Neural cell (in vitro differentiated cells): Measurements from ENCODE around the gene TRIM9. TPM values are rescaled to one million over a fixed set of nuclear protein-coding genes. Genes with fewer than 3 reads are reported as not detected.

ENCODE experiments used
- H2AFZ ChIP-seq: fragments of 200-600, 300-800 bp; sonication (generic), shearing (Covaris generic); 2 replicates; pipeline ENCODE4 v1.6.0; 2014; ENCODE audit warnings: low read depth, mild to moderate bottlenecking, antibody characterized with exemption, low read length, moderate library complexity
- H3F3A ChIP-seq: fragments of 200-600 bp; shearing (Covaris generic); 2 replicates; pipeline ENCODE4 v1.6.1; 2016; ENCODE audit warnings: mild to moderate bottlenecking, moderate library complexity, mixed read lengths, antibody characterized with exemption, low read length; ENCODE audit not compliant: insufficient read depth, poor library complexity, severe bottlenecking
- H3K27ac ChIP-seq: fragments of 200-600, 300-800 bp; sonication (generic), shearing (Covaris generic); 2 replicates; pipeline ENCODE4 v1.5.1; 2014; ENCODE audit warnings: mild to moderate bottlenecking, low read length, moderate library complexity
- H3K27me3 ChIP-seq: fragments of 300-800, 200-600 bp; sonication (generic), shearing (Covaris generic); 2 replicates; pipeline ENCODE4 v1.6.0; 2014; ENCODE audit warnings: mild to moderate bottlenecking, low read depth, low read length, moderate library complexity; ENCODE audit not compliant: insufficient read depth
- H3K36me3 ChIP-seq: fragments of 300-800, 200-600 bp; sonication (generic), shearing (Covaris generic); 2 replicates; pipeline ENCODE4 v1.5.1; 2014; ENCODE audit warnings: mild to moderate bottlenecking, antibody characterized with exemption, low read length, moderate library complexity; ENCODE audit not compliant: insufficient read depth
- H3K4me2 ChIP-seq: fragments of 300-800, 200-600 bp; sonication (generic), shearing (Covaris generic); 2 replicates; pipeline ENCODE4 v1.6.0; 2014; ENCODE audit warnings: mild to moderate bottlenecking, low read length
- H3K4me3 ChIP-seq: fragments of 300-800, 200-600 bp; sonication (generic), shearing (Covaris generic); 2 replicates; pipeline ENCODE4 v1.5.1; 2014; ENCODE audit warnings: mild to moderate bottlenecking, low read length, moderate library complexity
- H3K79me2 ChIP-seq: fragments of 200-600 bp; shearing (Covaris generic); replicated peaks from 2 replicates; pipeline ENCODE4 v1.6.0; 2014; ENCODE audit warnings: mild to moderate bottlenecking, low read length, moderate library complexity; ENCODE audit not compliant: insufficient read depth
- H3K9ac ChIP-seq: fragments of 300-800, 200-600 bp; sonication (generic), shearing (Covaris generic); 2 replicates; pipeline ENCODE4 v1.6.1; 2016; ENCODE audit warnings: mild to moderate bottlenecking, low read length, mixed read lengths
- H3K9me2 ChIP-seq: fragments of 200-600 bp; shearing (Covaris generic); 2 replicates; pipeline ENCODE4 v1.6.1; 2016; ENCODE audit warnings: mild to moderate bottlenecking, low read length, mixed read lengths; ENCODE audit not compliant: insufficient read depth
- H3K9me3 ChIP-seq: fragments of 200-600, 300-800 bp; sonication (generic), shearing (Covaris generic); 2 replicates; pipeline ENCODE4 v1.6.1; 2016; ENCODE audit warnings: mild to moderate bottlenecking, mixed run types, low read length, moderate library complexity, mixed read lengths
- H4K20me1 ChIP-seq: fragments of 200-600 bp; shearing (Covaris generic); 2 replicates; pipeline ENCODE4 v1.6.1; 2016; ENCODE audit warnings: mild to moderate bottlenecking, mixed run types; ENCODE audit not compliant: insufficient read depth
- EP300 ChIP-seq: fragments of 450-650 bp; conservative IDR thresholded peaks from 2 replicates; pipeline ENCODE4 v1.6.1; 2014; ENCODE audit warnings: antibody characterized with exemption, mild to moderate bottlenecking, moderate library complexity; ENCODE audit not compliant: poor library complexity, severe bottlenecking
- EZH2 ChIP-seq: fragments of 200-600, 300-800 bp; shearing (Covaris generic), sonication (generic); IDR thresholded peaks from 2 replicates; pipeline ENCODE4 v1.6.1; 2014; ENCODE audit warnings: antibody characterized with exemption, low read length, borderline replicate concordance, mild to moderate bottlenecking; ENCODE audit not compliant: insufficient read depth, poor library complexity, severe bottlenecking
- MXI1 ChIP-seq: fragments of 450-650 bp; conservative IDR thresholded peaks from 2 replicates; pipeline ENCODE4 v1.6.1; 2014; ENCODE audit warnings: antibody characterized with exemption, mild to moderate bottlenecking; ENCODE audit not compliant: poor library complexity, severe bottlenecking
- POLR2AphosphoS5 ChIP-seq: IDR thresholded peaks from 2 replicates; pipeline ENCODE4 v1.6.1; 2012
- RAD21 ChIP-seq: fragments of 450-650 bp; conservative IDR thresholded peaks from 2 replicates; pipeline ENCODE4 v1.6.1; 2014; ENCODE audit warnings: antibody characterized with exemption, mild to moderate bottlenecking, moderate library complexity
- SMC3 ChIP-seq: fragments of 450-650 bp; conservative IDR thresholded peaks from 2 replicates; pipeline ENCODE4 v1.6.1; 2014; ENCODE audit warnings: antibody characterized with exemption, mild to moderate bottlenecking, moderate library complexity; ENCODE audit not compliant: poor library complexity
- TAF1 ChIP-seq: IDR thresholded peaks from 2 replicates; pipeline ENCODE4 v1.6.1; 2012; ENCODE audit warnings: low read depth
- polyA plus RNA-seq: library from polyadenylated mRNA; depleted of rRNA; stranded (reverse); fragments of >200 nt; gene quantifications from 2 replicates; pipeline ENCODE4 v1.2.3, GENCODE V29; 2014
- TF ChIP-seq, protein P1 (sequence below): fragments of 450-650 bp; IDR thresholded peaks from 2 replicates; pipeline ENCODE4 v1.5.1; 2014; ENCODE audit warnings: antibody characterized with exemption, mild to moderate bottlenecking, moderate library complexity; ENCODE audit not compliant: poor library complexity, severe bottlenecking
- TF ChIP-seq, protein P2 (sequence below): IDR thresholded peaks from 2 replicates; pipeline ENCODE4 v1.6.1; 2012; ENCODE audit warnings: borderline replicate concordance

TRIM9 gene
- polyA plus RNA-seq, 1 donor from 2014 or later = 15.9 TPM

DNA sequence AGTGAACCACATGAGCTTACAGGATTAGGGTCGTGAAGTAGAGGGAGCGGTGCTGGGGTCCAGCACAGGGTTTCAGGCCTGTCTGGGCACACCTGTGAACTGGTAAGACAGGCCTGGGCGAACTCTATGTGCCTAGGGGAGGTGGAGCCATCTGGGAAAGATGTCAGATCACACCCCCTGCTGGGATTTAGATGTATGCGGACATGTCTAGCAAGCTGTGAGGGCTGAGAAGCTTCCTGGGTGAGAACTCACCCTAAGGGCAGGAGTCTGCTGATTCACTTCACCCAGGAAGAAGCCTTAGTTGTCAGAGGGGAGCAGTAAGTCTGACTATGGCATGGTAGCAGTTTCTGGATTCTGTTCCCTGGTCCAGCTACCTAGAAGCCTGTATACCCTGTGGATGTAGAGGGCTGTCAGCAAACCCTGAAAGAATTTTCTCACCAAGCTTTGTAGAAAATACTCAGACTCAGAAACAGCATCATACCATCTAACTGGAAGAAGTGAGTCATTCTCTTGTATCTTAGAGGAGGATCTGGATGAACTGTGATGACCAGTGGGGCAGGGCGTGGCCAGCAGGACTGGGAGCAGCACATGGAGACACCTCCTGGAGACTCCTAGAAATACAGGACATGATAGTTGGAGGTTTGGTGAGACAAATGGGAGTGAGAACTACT, 139.4 kb downstream of the TRIM9 start:
- H3K9me2 ChIP-seq = no peaks in the 10 kb centered on the region
- no peaks in the 10 kb centered on the region for H4K20me1 ChIP-seq
- H3F3A ChIP-seq = no peaks in the 10 kb centered on the region
- H3K4me3 ChIP-seq = no peak overlapping the region
- H3K4me2 ChIP-seq = no peak overlapping the region
- no peak overlapping the region for H3K9ac ChIP-seq
- H2AFZ ChIP-seq = no peak overlapping the region
- H3K9me3 ChIP-seq = no peaks in the 10 kb centered on the region
- TF ChIP-seq RAD21 (no peak), EZH2 (no peak), SMC3 (no peak), MXI1 (no peak), POLR2AphosphoS5 (no peak), TAF1 (no peak), EP300 (no peak)
- TF ChIP-seq, protein P1, sequence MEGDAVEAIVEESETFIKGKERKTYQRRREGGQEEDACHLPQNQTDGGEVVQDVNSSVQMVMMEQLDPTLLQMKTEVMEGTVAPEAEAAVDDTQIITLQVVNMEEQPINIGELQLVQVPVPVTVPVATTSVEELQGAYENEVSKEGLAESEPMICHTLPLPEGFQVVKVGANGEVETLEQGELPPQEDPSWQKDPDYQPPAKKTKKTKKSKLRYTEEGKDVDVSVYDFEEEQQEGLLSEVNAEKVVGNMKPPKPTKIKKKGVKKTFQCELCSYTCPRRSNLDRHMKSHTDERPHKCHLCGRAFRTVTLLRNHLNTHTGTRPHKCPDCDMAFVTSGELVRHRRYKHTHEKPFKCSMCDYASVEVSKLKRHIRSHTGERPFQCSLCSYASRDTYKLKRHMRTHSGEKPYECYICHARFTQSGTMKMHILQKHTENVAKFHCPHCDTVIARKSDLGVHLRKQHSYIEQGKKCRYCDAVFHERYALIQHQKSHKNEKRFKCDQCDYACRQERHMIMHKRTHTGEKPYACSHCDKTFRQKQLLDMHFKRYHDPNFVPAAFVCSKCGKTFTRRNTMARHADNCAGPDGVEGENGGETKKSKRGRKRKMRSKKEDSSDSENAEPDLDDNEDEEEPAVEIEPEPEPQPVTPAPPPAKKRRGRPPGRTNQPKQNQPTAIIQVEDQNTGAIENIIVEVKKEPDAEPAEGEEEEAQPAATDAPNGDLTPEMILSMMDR = no peak
- TF ChIP-seq, protein P2, sequence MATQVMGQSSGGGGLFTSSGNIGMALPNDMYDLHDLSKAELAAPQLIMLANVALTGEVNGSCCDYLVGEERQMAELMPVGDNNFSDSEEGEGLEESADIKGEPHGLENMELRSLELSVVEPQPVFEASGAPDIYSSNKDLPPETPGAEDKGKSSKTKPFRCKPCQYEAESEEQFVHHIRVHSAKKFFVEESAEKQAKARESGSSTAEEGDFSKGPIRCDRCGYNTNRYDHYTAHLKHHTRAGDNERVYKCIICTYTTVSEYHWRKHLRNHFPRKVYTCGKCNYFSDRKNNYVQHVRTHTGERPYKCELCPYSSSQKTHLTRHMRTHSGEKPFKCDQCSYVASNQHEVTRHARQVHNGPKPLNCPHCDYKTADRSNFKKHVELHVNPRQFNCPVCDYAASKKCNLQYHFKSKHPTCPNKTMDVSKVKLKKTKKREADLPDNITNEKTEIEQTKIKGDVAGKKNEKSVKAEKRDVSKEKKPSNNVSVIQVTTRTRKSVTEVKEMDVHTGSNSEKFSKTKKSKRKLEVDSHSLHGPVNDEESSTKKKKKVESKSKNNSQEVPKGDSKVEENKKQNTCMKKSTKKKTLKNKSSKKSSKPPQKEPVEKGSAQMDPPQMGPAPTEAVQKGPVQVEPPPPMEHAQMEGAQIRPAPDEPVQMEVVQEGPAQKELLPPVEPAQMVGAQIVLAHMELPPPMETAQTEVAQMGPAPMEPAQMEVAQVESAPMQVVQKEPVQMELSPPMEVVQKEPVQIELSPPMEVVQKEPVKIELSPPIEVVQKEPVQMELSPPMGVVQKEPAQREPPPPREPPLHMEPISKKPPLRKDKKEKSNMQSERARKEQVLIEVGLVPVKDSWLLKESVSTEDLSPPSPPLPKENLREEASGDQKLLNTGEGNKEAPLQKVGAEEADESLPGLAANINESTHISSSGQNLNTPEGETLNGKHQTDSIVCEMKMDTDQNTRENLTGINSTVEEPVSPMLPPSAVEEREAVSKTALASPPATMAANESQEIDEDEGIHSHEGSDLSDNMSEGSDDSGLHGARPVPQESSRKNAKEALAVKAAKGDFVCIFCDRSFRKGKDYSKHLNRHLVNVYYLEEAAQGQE = no peak
- H3K27me3 ChIP-seq = no peaks in the 10 kb centered on the region
- no peaks in the 10 kb centered on the region for H3K79me2 ChIP-seq
- no peaks in the 10 kb centered on the region for H3K36me3 ChIP-seq
- peak overlapping the region; percentile 4 for H3K27ac ChIP-seq

DNA sequence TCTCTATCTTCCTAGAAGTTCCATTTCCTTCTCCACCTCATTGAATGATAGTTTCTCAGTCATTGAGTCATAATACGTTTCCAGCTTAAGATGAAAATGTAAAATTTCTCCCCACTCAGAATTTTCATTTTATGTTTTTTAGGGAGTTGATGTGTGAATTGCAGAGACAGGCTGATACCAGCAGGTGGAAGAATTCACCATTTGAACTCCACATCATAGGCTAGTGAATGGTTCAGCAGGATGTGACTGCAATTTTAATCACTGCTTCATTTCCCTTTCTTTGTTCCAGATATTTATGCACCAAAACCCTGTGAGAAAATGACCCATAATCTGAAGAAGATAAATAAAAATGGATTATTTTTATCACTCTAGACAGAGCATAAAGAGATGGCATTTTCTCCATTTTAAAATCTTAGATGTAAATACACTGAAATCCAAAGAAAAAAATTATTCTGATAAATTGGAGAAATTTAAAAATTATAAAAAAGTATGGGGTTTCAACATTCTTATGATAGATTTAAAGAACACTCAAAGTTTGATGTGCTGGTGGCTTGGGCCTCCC, 140.0 kb downstream of the TRIM9 start:
- Histone ChIP-seq H2AFZ (no peak overlapping the region), H3K9me2 (no peaks in the 10 kb centered on the region), H3K4me2 (no peak overlapping the region), H3K4me3 (no peak overlapping the region), H3K27ac (peak overlapping the region; percentile 4), H3K9me3 (no peaks in the 10 kb centered on the region), H3F3A (no peaks in the 10 kb centered on the region), H3K27me3 (no peaks in the 10 kb centered on the region), H4K20me1 (no peaks in the 10 kb centered on the region), H3K79me2 (no peaks in the 10 kb centered on the region), H3K36me3 (no peaks in the 10 kb centered on the region), H3K9ac (no peak overlapping the region)
- TF ChIP-seq, protein P1 = peak; percentile 89
- TF ChIP-seq RAD21 = peak; percentile 92
- TF ChIP-seq SMC3 = peak; percentile 96
- no peak for TF ChIP-seq POLR2AphosphoS5
- TF ChIP-seq, protein P2 = no peak
